GM23338 (cell line): ENCODE data around the gene NFX1. TPM values are rescaled to one million over a fixed set of nuclear protein-coding genes. Genes with fewer than 3 reads are reported as not detected.

Experiments
- ATAC-seq: fragments of 200-7000 bp; cut with Tn5 transposase; 3 replicates; pipeline ENCODE4 v1.9.1; 2020
- DNase-seq: peaks from one replicate; pipeline ENCODE4 v3.0.0-alpha.2; 2015; ENCODE audit warnings: low spot score
- H2AFZ ChIP-seq: fragments of 200-600 bp; sonication (generic); 2 replicates; pipeline ENCODE4 v1.8.0; 2016; ENCODE audit warnings: antibody characterized with exemption, mild to moderate bottlenecking, moderate library complexity
- H3F3A ChIP-seq: fragments of 200-600 bp; sonication (generic); replicated peaks from 2 replicates; pipeline ENCODE4 v1.8.0; 2017; ENCODE audit warnings: antibody characterized with exemption, mixed run types, low read depth
- H3K27ac ChIP-seq: fragments of 200-600 bp; sonication (generic); 2 replicates; pipeline ENCODE4 v1.6.1; 2016; ENCODE audit warnings: low read depth
- H3K27me3 ChIP-seq: fragments of 200-600 bp; sonication (generic); 2 replicates; pipeline ENCODE4 v1.8.0; 2016; ENCODE audit warnings: mild to moderate bottlenecking, mixed run types, moderate library complexity; ENCODE audit not compliant: insufficient read depth
- H3K36me3 ChIP-seq: fragments of 200-600 bp; sonication (generic); 2 replicates; pipeline ENCODE4 v1.8.0; 2016; ENCODE audit warnings: mild to moderate bottlenecking; ENCODE audit not compliant: insufficient read depth
- H3K4me1 ChIP-seq: fragments of 200-600 bp; sonication (generic); 2 replicates; pipeline ENCODE4 v1.8.0; 2016; ENCODE audit warnings: mild to moderate bottlenecking, moderate library complexity; ENCODE audit not compliant: insufficient read depth
- H3K4me2 ChIP-seq: fragments of 200-600 bp; sonication (generic); 2 replicates; pipeline ENCODE4 v1.7.1; 2017; ENCODE audit warnings: mixed run types
- H3K4me3 ChIP-seq: fragments of 200-600 bp; sonication (generic); 2 replicates; pipeline ENCODE4 v1.6.1; 2016; ENCODE audit warnings: mixed run types
- H3K79me2 ChIP-seq: fragments of 200-600 bp; sonication (generic); replicated peaks from 2 replicates; pipeline ENCODE4 v1.8.0; 2017; ENCODE audit warnings: mild to moderate bottlenecking; ENCODE audit not compliant: insufficient read depth
- H3K9me2 ChIP-seq: fragments of 200-600 bp; sonication (generic); 2 replicates; pipeline ENCODE4 v1.8.0; 2017; ENCODE audit not compliant: insufficient read depth
- H4K20me1 ChIP-seq: fragments of 200-600 bp; sonication (generic); replicated peaks from 2 replicates; pipeline ENCODE4 v1.8.0; 2017; ENCODE audit warnings: mild to moderate bottlenecking; ENCODE audit not compliant: insufficient read depth
- H3K27ac Mint-ChIP-seq: 2 replicates; pipeline ENCODE4 v1.8.0; 2020; ENCODE audit warnings: inconsistent platforms, mild to moderate bottlenecking, moderate library complexity, mixed read lengths
- H3K27me3 Mint-ChIP-seq: 3 replicates; pipeline ENCODE4 v1.8.0; 2022; ENCODE audit warnings: low read depth, mild to moderate bottlenecking, moderate library complexity, mixed read lengths, inconsistent platforms; ENCODE audit not compliant: insufficient read depth, poor library complexity
- H3K36me3 Mint-ChIP-seq: 3 replicates; pipeline ENCODE4 v1.8.0; 2021; ENCODE audit warnings: low read depth, mild to moderate bottlenecking, inconsistent platforms, moderate library complexity, mixed read lengths
- H3K4me1 Mint-ChIP-seq: 3 replicates; pipeline ENCODE4 v1.8.0; 2020; ENCODE audit warnings: mild to moderate bottlenecking, inconsistent platforms, mixed read lengths
- H3K4me3 Mint-ChIP-seq: 3 replicates; pipeline ENCODE4 v1.8.0; 2021; ENCODE audit warnings: moderate library complexity, mild to moderate bottlenecking, inconsistent platforms, mixed read lengths
- H3K9me3 Mint-ChIP-seq: 3 replicates; pipeline ENCODE4 v1.8.0; 2020; ENCODE audit warnings: moderate library complexity, mild to moderate bottlenecking, inconsistent platforms, mixed read lengths
- CREB1 ChIP-seq: fragments of 250-450 bp; sonication (Bioruptor Pico); IDR thresholded peaks from 2 replicates; pipeline ENCODE4 v1.5.0; 2020; ENCODE audit warnings: low read depth, mild to moderate bottlenecking, moderate library complexity
- CTCF ChIP-seq, 2 experiments: fragments of 200-600 bp in 1 of 2; sonication (generic) in 1 of 2; conservative IDR thresholded peaks; 2 replicates each; pipeline versions ENCODE4 v1.5.1 to v1.6.1; 2016 to 2017; ENCODE audit warnings: antibody characterized with exemption in 2 of 2, low read depth in 2 of 2, mild to moderate bottlenecking in 2 of 2, moderate library complexity in 1 of 2
- ETS1 ChIP-seq: IDR thresholded peaks from 2 replicates; pipeline ENCODE4 v1.6.1; 2016; ENCODE audit warnings: antibody characterized with exemption
- EZH2 ChIP-seq: fragments of 200-600 bp; sonication (generic); IDR thresholded peaks from one replicate; pipeline ENCODE4 v1.8.0; 2017; ENCODE audit warnings: antibody characterized with exemption, mild to moderate bottlenecking, low read depth; ENCODE audit not compliant: unreplicated experiment
- EZH2phosphoT487 ChIP-seq: fragments of 200-600 bp; sonication (generic); IDR thresholded peaks from one replicate; pipeline ENCODE4 v1.8.1; 2018; ENCODE audit warnings: antibody characterized with exemption; ENCODE audit not compliant: unreplicated experiment
- JUNB ChIP-seq: IDR thresholded peaks from one replicate; pipeline ENCODE4 v1.6.1; 2016; ENCODE audit warnings: antibody characterized with exemption; ENCODE audit not compliant: unreplicated experiment
- NANOG ChIP-seq: IDR thresholded peaks from 2 replicates; pipeline ENCODE4 v1.6.1; 2016; ENCODE audit warnings: antibody characterized with exemption, borderline replicate concordance
- POLR2AphosphoS5 ChIP-seq: IDR thresholded peaks from 2 replicates; pipeline ENCODE4 v1.6.1; 2016; ENCODE audit warnings: antibody characterized with exemption, low read depth
- REST ChIP-seq: IDR thresholded peaks from one replicate; pipeline ENCODE4 v1.6.1; 2018; ENCODE audit warnings: antibody characterized with exemption; ENCODE audit not compliant: unreplicated experiment
- STAT1 ChIP-seq: IDR thresholded peaks from one replicate; pipeline ENCODE4 v1.6.1; 2016; ENCODE audit warnings: antibody characterized with exemption; ENCODE audit not compliant: unreplicated experiment
- ZNF114 ChIP-seq: fragments of 250-450 bp; sonication (Bioruptor Pico); IDR thresholded peaks from 2 replicates; pipeline ENCODE4 v1.5.0; 2020; ENCODE audit warnings: mild to moderate bottlenecking, moderate library complexity
- ZNF331 ChIP-seq: fragments of 250-450 bp; sonication (Bioruptor Pico); IDR thresholded peaks from 2 replicates; pipeline ENCODE4 v1.5.0; 2020; ENCODE audit warnings: low read depth, mild to moderate bottlenecking, moderate library complexity
- ZNF462 ChIP-seq: fragments of 250-450 bp; sonication (Bioruptor Pico); IDR thresholded peaks from 2 replicates; pipeline ENCODE4 v1.5.0; 2020; ENCODE audit warnings: mild to moderate bottlenecking, moderate library complexity
- polyA plus RNA-seq: library from polyadenylated mRNA; unstranded; fragments of >200 nt; fragmentation: Nextera tagmentation; extraction: Ambion mirVana; gene quantifications from 2 replicates; pipeline ENCODE4 v1.2.1, GENCODE V29; 2016
- total RNA-seq: library from RNA; depleted of rRNA; stranded (reverse); fragments of >200 nt; shearing (Covaris generic); gene quantifications from 2 replicates; pipeline ENCODE4 v1.2.3, GENCODE V29; 2014

Gene NFX1
- total and polyA plus RNA-seq, 2 experiments from 2014 or later, result 13.9 to 26.1 TPM

- H3K27ac ChIP-seq, result no peak overlapping the region
Observed at GRCh38 chr9:33297432-33297831, 7.1 kb downstream of the NFX1 start.

More at GRCh38 chr9:33297432-33297831, 7.1 kb downstream of the NFX1 start:
- no peak overlapping the region for H3K4me3 ChIP-seq
- TF ChIP-seq ZNF462 (no peak), CTCF (conservative IDR thresholded peaks at IDR 0.05; ENCODE audit: low read depth in 2 of 2) (no peak), JUNB (no peak), REST (no peak), ZNF114 (CRISPR knock-in tag) (no peak), ZNF331 (CRISPR knock-in tag) (no peak), NANOG (no peak), EZH2 (no peak), STAT1 (no peak), POLR2AphosphoS5 (no peak), CREB1 (CRISPR knock-in tag) (no peak), ETS1 (no peak), EZH2phosphoT487 (no peak)
- DNase-seq, result no peak
- Mint-ChIP-seq H3K27ac (no peak overlapping the region; the same call in 1 of the 2 replicates), H3K4me1 (no peaks in the 10 kb centered on the region; the same call in 2 of the 3 replicates), H3K36me3 (peaks cover 58% of the 10 kb centered on the region), H3K27me3 (no peaks in the 10 kb centered on the region), H3K9me3 (no peaks in the 10 kb centered on the region), H3K4me3 (no peak overlapping the region)
- H3K9me2 ChIP-seq, result no peaks in the 10 kb centered on the region
- H3F3A ChIP-seq, result no peaks in the 10 kb centered on the region
- H3K4me2 ChIP-seq, result no peak overlapping the region
- H2AFZ ChIP-seq, result no peak overlapping the region
- ATAC-seq, result no peak
- H4K20me1 ChIP-seq, result peaks cover 16% of the 10 kb centered on the region
- H3K79me2 ChIP-seq, result peaks cover 78% of the 10 kb centered on the region
- H3K36me3 ChIP-seq, result peaks cover 49% of the 10 kb centered on the region
- H3K4me1 ChIP-seq, result no peaks in the 10 kb centered on the region
- no peaks in the 10 kb centered on the region for H3K27me3 ChIP-seq
